GM23248 (cell line): ENCODE measurements around the gene PEX16.

Experiments
- EZH2 ChIP-seq: fragments of 200-600 bp; sonication (generic); IDR thresholded peaks from 2 replicates; pipeline ENCODE4 v1.6.1; 2018; ENCODE audit warnings: antibody characterized with exemption, mild to moderate bottlenecking; ENCODE audit not compliant: insufficient read depth, poor library complexity, severe bottlenecking
- EZH2phosphoT487 ChIP-seq: fragments of 200-600 bp; sonication (generic); IDR thresholded peaks from 2 replicates; pipeline ENCODE4 v1.6.1; 2018; ENCODE audit warnings: antibody characterized with exemption, moderate library complexity, mild to moderate bottlenecking, low read depth; ENCODE audit not compliant: insufficient read depth

GRCh38 chr11:45899086-45899447, 18.6 kb downstream of the PEX16 start:
- TF ChIP-seq EZH2 (no peak), EZH2phosphoT487 (no peak)
